GM12873 (cell line): ENCODE results near the gene LRIG1.

ENCODE experiments used
- CTCF ChIP-seq: IDR thresholded peaks from 2 replicates; pipeline ENCODE4 v1.5.1; 2012; ENCODE audit warnings: low read depth, mild to moderate bottlenecking, moderate library complexity, low read length, control low read depth; ENCODE audit not compliant: insufficient read depth; ENCODE audit errors: missing control alignments

LRIG1 gene

GRCh38 chr3:66402596-66403290, 98.1 kb downstream of the LRIG1 start:
- no peak for TF ChIP-seq CTCF

- no peak for TF ChIP-seq CTCF
Observed at GRCh38 chr3:66401675-66402491, 98.9 kb downstream of the LRIG1 start.

- no peak for TF ChIP-seq CTCF
Observed at GRCh38 chr3:66401157-66401550, 99.7 kb downstream of the LRIG1 start.

- TF ChIP-seq CTCF, result no peak
Observed at GRCh38 chr3:66400411-66401156, 100.2 kb downstream of the LRIG1 start.

GRCh38 chr3:66399529-66400232, 101.1 kb downstream of the LRIG1 start:
- no peak for TF ChIP-seq CTCF

GRCh38 chr3:66398228-66399025, 102.4 kb downstream of the LRIG1 start:
- TF ChIP-seq CTCF, result no peak
